HepG2 (cell line): Measurements from ENCODE around the gene AKR1C4. TPM values are rescaled to one million over a fixed set of nuclear protein-coding genes. Genes with fewer than 3 reads are reported as not detected.

Experiments
- ARID2 ChIP-seq: sonication (generic); formaldehyde crosslinking; IDR thresholded peaks from 2 replicates; pipeline ENCODE4 v1.8.1; 2022; ENCODE audit warnings: mild to moderate bottlenecking, missing genetic modification reagents, borderline replicate concordance
- BRCA1 ChIP-seq: sonication (generic); formaldehyde crosslinking; IDR thresholded peaks from 2 replicates; pipeline ENCODE4 v1.4.0; 2020; ENCODE audit warnings: missing genetic modification reagents
- HOXA7 ChIP-seq: sonication (generic); formaldehyde crosslinking; IDR thresholded peaks from 2 replicates; pipeline ENCODE4 v1.8.1; 2022; ENCODE audit warnings: mild to moderate bottlenecking, missing genetic modification reagents, moderate library complexity
- KLF15 ChIP-seq: sonication (generic); formaldehyde crosslinking; IDR thresholded peaks from 2 replicates; pipeline ENCODE4 v1.8.1; 2023; ENCODE audit warnings: borderline replicate concordance, mild to moderate bottlenecking, inconsistent platforms, missing genetic modification reagents, mixed read lengths
- MBNL3 ChIP-seq: fragments of 250-450 bp; sonication (Bioruptor Pico); conservative IDR thresholded peaks from 2 replicates; pipeline ENCODE4 v1.8.0; 2022; ENCODE audit warnings: mild to moderate bottlenecking, inconsistent platforms
- MLLT10 ChIP-seq: sonication (generic); formaldehyde crosslinking; IDR thresholded peaks from 2 replicates; pipeline ENCODE4 v1.4.0; 2020; ENCODE audit warnings: missing genetic modification reagents
- PAF1 ChIP-seq: IDR thresholded peaks from 2 replicates; pipeline ENCODE4 v1.6.1; 2016; ENCODE audit warnings: missing genetic modification reagents, missing compliant biosample characterization
- RFX1 ChIP-seq: fragments of 450-650 bp; IDR thresholded peaks from 2 replicates; pipeline ENCODE4 v1.6.1; 2017
- RXRA ChIP-seq: sonication (generic); formaldehyde crosslinking; IDR thresholded peaks from 2 replicates; pipeline ENCODE4 v1.5.1; 2020; ENCODE audit warnings: missing genetic modification reagents
- TOPORS ChIP-seq: sonication (generic); formaldehyde crosslinking; IDR thresholded peaks from 2 replicates; pipeline ENCODE4 v1.8.0; 2023; ENCODE audit warnings: mild to moderate bottlenecking, missing genetic modification reagents
- ZIK1 ChIP-seq: sonication (generic); formaldehyde crosslinking; IDR thresholded peaks from 2 replicates; pipeline ENCODE4 v1.5.0; 2020; ENCODE audit warnings: mild to moderate bottlenecking, low read depth, missing genetic modification reagents, borderline replicate concordance
- ZNF326 ChIP-seq: sonication (generic); formaldehyde crosslinking; IDR thresholded peaks from 2 replicates; pipeline ENCODE4 v1.4.0; 2020; ENCODE audit warnings: missing genetic modification reagents, borderline replicate concordance
- ZNF343 ChIP-seq: sonication (generic); formaldehyde crosslinking; IDR thresholded peaks from 2 replicates; pipeline ENCODE4 v1.4.0; 2020; ENCODE audit warnings: mild to moderate bottlenecking, missing genetic modification reagents
- ZNF44 ChIP-seq: sonication (generic); formaldehyde crosslinking; IDR thresholded peaks from 2 replicates; pipeline ENCODE4 v1.5.1; 2020; ENCODE audit warnings: mild to moderate bottlenecking, missing genetic modification reagents
- ZNF451 ChIP-seq: sonication (generic); formaldehyde crosslinking; IDR thresholded peaks from 2 replicates; pipeline ENCODE4 v1.5.0; 2020; ENCODE audit warnings: mild to moderate bottlenecking, missing genetic modification reagents
- ZNF589 ChIP-seq: sonication (generic); formaldehyde crosslinking; conservative IDR thresholded peaks from 2 replicates; pipeline ENCODE4 v1.8.0; 2022; ENCODE audit warnings: mild to moderate bottlenecking, moderate library complexity, missing genetic modification reagents
- polyA plus RNA-seq, 8 experiments: library from polyadenylated mRNA; depleted of rRNA in 3 of 8; stranded (reverse) in 7 of 8; unstranded in 1 of 8; fragments of >200 nt; fragmentation: Illumina TruSeq in 4 of 8; extraction: Trizol in 4 of 8; gene quantifications; 2 replicates each; pipeline versions ENCODE4 v1.2.1 to v1.2.3, GENCODE V29; 2011 to 2016; ENCODE audit warnings: low read depth in 4 of 8, missing spikeins in 1 of 8, mixed read lengths in 1 of 8; ENCODE audit not compliant: insufficient read depth in 1 of 8
- total RNA-seq, 5 experiments: library from RNA; depleted of rRNA; stranded (reverse); fragments of >200 nt; fragmentation: Illumina TruSeq; extraction: Trizol; gene quantifications; 2 replicates each; pipeline ENCODE4 v1.2.3, GENCODE V29; 2016; ENCODE audit warnings: low read depth in 1 of 5
- TF ChIP-seq, protein P1 (sequence below): sonication (generic); formaldehyde crosslinking; IDR thresholded peaks from 2 replicates; pipeline ENCODE4 v1.4.0; 2020; ENCODE audit warnings: missing genetic modification reagents, borderline replicate concordance
- TF ChIP-seq, protein P2 (sequence below): sonication (generic); formaldehyde crosslinking; IDR thresholded peaks from 2 replicates; pipeline ENCODE4 v1.5.0; 2020; ENCODE audit warnings: mild to moderate bottlenecking, missing genetic modification reagents, borderline replicate concordance
- TF ChIP-seq, protein P3 (sequence below): sonication (generic); formaldehyde crosslinking; IDR thresholded peaks from 2 replicates; pipeline ENCODE4 v1.4.0; 2020; ENCODE audit warnings: mild to moderate bottlenecking, missing genetic modification reagents
- TF ChIP-seq, protein P4 (sequence below): sonication (generic); formaldehyde crosslinking; IDR thresholded peaks from 2 replicates; pipeline ENCODE4 v1.9.0; 2021; ENCODE audit warnings: mild to moderate bottlenecking, missing genetic modification reagents

Gene AKR1C4
- total and polyA plus RNA-seq, 2 of the 13 experiments (the other 11 are each of a cell fraction or from before 2014, with no cell fraction given), result 0.18 to 1.3 TPM

DNA sequence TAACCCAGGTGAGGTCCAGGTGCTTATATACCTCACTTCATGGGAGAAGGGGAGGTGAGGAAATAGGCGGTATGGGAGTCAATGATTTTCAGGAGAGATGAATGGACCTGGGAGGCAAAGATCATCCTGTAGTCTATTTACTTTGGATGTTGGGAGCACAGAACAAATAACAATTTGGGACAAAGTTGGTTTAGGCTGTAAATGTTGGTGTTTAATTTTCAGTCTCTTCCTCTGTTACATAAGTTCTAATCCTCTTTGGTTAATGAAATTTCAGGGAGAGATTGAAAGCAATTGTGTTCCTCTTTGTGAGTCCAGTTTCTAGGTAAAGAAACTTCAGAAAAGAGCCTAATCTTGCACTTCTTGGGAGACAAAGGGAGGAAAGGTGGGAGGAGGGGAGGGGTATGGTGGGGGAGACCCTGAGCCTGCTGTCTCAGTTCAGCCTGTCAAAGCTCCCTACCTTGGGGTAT, 46.9 kb downstream of the AKR1C4 start (continued):
- no peak for TF ChIP-seq ZIK1 (CRISPR knock-in tag)
- no peak for TF ChIP-seq PAF1
- TF ChIP-seq KLF15 (CRISPR knock-in tag), result no peak
- TF ChIP-seq ZNF326 (CRISPR knock-in tag), result no peak
- no peak for TF ChIP-seq MBNL3 (CRISPR knock-in tag)
- no peak for TF ChIP-seq BRCA1 (CRISPR knock-in tag)
- TF ChIP-seq, protein P1, sequence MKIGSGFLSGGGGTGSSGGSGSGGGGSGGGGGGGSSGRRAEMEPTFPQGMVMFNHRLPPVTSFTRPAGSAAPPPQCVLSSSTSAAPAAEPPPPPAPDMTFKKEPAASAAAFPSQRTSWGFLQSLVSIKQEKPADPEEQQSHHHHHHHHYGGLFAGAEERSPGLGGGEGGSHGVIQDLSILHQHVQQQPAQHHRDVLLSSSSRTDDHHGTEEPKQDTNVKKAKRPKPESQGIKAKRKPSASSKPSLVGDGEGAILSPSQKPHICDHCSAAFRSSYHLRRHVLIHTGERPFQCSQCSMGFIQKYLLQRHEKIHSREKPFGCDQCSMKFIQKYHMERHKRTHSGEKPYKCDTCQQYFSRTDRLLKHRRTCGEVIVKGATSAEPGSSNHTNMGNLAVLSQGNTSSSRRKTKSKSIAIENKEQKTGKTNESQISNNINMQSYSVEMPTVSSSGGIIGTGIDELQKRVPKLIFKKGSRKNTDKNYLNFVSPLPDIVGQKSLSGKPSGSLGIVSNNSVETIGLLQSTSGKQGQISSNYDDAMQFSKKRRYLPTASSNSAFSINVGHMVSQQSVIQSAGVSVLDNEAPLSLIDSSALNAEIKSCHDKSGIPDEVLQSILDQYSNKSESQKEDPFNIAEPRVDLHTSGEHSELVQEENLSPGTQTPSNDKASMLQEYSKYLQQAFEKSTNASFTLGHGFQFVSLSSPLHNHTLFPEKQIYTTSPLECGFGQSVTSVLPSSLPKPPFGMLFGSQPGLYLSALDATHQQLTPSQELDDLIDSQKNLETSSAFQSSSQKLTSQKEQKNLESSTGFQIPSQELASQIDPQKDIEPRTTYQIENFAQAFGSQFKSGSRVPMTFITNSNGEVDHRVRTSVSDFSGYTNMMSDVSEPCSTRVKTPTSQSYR (CRISPR knock-in tag), result peak; percentile 51; the same call in 1 of the 2 replicates
- no peak for TF ChIP-seq ZNF451 (CRISPR knock-in tag)
- no peak for TF ChIP-seq ZNF589 (CRISPR knock-in tag)
- peak; percentile 62; the same call in 1 of the 2 replicates for TF ChIP-seq RXRA
- no peak for TF ChIP-seq TOPORS (CRISPR knock-in tag)
- no peak for TF ChIP-seq MLLT10
- TF ChIP-seq ARID2 (CRISPR knock-in tag), result no peak
- TF ChIP-seq ZNF343 (CRISPR knock-in tag), result no peak
- TF ChIP-seq, protein P2, sequence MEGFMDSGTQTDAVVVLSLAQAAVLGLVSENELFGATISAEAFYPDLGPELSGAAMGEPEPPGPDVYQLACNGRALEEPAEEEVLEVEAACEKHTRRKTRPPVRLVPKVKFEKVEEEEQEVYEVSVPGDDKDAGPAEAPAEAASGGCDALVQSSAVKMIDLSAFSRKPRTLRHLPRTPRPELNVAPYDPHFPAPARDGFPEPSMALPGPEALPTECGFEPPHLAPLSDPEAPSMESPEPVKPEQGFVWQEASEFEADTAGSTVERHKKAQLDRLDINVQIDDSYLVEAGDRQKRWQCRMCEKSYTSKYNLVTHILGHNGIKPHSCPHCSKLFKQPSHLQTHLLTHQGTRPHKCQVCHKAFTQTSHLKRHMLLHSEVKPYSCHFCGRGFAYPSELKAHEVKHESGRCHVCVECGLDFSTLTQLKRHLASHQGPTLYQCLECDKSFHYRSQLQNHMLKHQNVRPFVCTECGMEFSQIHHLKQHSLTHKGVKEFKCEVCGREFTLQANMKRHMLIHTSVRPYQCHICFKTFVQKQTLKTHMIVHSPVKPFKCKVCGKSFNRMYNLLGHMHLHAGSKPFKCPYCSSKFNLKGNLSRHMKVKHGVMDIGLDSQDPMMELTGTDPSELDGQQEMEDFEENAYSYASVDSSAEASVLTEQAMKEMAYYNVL (CRISPR knock-in tag), result peak; percentile 96
- no peak for TF ChIP-seq RFX1
- TF ChIP-seq ZNF44 (CRISPR knock-in tag), result no peak
- TF ChIP-seq, protein P3, sequence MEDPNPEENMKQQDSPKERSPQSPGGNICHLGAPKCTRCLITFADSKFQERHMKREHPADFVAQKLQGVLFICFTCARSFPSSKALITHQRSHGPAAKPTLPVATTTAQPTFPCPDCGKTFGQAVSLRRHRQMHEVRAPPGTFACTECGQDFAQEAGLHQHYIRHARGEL (CRISPR knock-in tag), result no peak
- TF ChIP-seq, protein P4, sequence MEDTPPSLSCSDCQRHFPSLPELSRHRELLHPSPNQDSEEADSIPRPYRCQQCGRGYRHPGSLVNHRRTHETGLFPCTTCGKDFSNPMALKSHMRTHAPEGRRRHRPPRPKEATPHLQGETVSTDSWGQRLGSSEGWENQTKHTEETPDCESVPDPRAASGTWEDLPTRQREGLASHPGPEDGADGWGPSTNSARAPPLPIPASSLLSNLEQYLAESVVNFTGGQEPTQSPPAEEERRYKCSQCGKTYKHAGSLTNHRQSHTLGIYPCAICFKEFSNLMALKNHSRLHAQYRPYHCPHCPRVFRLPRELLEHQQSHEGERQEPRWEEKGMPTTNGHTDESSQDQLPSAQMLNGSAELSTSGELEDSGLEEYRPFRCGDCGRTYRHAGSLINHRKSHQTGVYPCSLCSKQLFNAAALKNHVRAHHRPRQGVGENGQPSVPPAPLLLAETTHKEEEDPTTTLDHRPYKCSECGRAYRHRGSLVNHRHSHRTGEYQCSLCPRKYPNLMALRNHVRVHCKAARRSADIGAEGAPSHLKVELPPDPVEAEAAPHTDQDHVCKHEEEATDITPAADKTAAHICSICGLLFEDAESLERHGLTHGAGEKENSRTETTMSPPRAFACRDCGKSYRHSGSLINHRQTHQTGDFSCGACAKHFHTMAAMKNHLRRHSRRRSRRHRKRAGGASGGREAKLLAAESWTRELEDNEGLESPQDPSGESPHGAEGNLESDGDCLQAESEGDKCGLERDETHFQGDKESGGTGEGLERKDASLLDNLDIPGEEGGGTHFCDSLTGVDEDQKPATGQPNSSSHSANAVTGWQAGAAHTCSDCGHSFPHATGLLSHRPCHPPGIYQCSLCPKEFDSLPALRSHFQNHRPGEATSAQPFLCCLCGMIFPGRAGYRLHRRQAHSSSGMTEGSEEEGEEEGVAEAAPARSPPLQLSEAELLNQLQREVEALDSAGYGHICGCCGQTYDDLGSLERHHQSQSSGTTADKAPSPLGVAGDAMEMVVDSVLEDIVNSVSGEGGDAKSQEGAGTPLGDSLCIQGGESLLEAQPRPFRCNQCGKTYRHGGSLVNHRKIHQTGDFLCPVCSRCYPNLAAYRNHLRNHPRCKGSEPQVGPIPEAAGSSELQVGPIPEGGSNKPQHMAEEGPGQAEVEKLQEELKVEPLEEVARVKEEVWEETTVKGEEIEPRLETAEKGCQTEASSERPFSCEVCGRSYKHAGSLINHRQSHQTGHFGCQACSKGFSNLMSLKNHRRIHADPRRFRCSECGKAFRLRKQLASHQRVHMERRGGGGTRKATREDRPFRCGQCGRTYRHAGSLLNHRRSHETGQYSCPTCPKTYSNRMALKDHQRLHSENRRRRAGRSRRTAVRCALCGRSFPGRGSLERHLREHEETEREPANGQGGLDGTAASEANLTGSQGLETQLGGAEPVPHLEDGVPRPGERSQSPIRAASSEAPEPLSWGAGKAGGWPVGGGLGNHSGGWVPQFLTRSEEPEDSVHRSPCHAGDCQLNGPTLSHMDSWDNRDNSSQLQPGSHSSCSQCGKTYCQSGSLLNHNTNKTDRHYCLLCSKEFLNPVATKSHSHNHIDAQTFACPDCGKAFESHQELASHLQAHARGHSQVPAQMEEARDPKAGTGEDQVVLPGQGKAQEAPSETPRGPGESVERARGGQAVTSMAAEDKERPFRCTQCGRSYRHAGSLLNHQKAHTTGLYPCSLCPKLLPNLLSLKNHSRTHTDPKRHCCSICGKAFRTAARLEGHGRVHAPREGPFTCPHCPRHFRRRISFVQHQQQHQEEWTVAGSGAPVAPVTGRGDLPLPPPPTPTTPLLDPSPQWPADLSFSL (CRISPR knock-in tag), result no peak
- no peak for TF ChIP-seq HOXA7 (CRISPR knock-in tag)
